KOPT-K1 (cell line): ENCODE measurements around the gene GHRH.

ENCODE experiments used
- H3K27ac ChIP-seq: fragments of 200-600 bp; sonication (generic); 2 replicates; pipeline ENCODE4 v1.5.1; 2016; ENCODE audit warnings: antibody characterized with exemption, mild to moderate bottlenecking, low read depth, low read length; ENCODE audit not compliant: poor library complexity, severe bottlenecking
- H3K36me3 ChIP-seq: fragments of 200-600 bp; sonication (generic); 2 replicates; pipeline ENCODE4 v1.5.1; 2017; ENCODE audit warnings: antibody characterized with exemption, mild to moderate bottlenecking, low read length, moderate library complexity; ENCODE audit not compliant: insufficient read depth
- H3K9me3 ChIP-seq: fragments of 200-600 bp; sonication (generic); 2 replicates; pipeline ENCODE4 v1.5.1; 2017; ENCODE audit warnings: antibody characterized with exemption, low read length, mild to moderate bottlenecking; ENCODE audit not compliant: insufficient read depth, poor library complexity, severe bottlenecking

The GHRH gene

GRCh38 chr20:37259031-37259430, 2.6 kb downstream of the GHRH start:
- no peak overlapping the region for H3K27ac ChIP-seq

GRCh38 chr20:37257988-37258387, 3.6 kb downstream of the GHRH start:
- Histone ChIP-seq H3K36me3 (no peaks in the 10 kb centered on the region), H3K27ac (no peak overlapping the region), H3K9me3 (no peaks in the 10 kb centered on the region)

More at GRCh38 chr20:37259031-37259430, 2.6 kb downstream of the GHRH start:
- Histone ChIP-seq H3K36me3 (no peaks in the 10 kb centered on the region), H3K9me3 (no peaks in the 10 kb centered on the region)

GRCh38 chr20:37257530-37257929, 4.1 kb downstream of the GHRH start:
- Histone ChIP-seq H3K27ac (no peak overlapping the region), H3K9me3 (no peaks in the 10 kb centered on the region), H3K36me3 (no peaks in the 10 kb centered on the region)

GRCh38 chr20:37256286-37256685, 5.3 kb downstream of the GHRH start:
- Histone ChIP-seq H3K36me3 (no peaks in the 10 kb centered on the region), H3K27ac (no peak overlapping the region), H3K9me3 (no peaks in the 10 kb centered on the region)

- Histone ChIP-seq H3K36me3 (no peaks in the 10 kb centered on the region), H3K27ac (no peak overlapping the region), H3K9me3 (no peaks in the 10 kb centered on the region)
These were observed 7.3 kb downstream of the GHRH start for GRCh38 chr20:37254114-37254878.

GRCh38 chr20:37253087-37253486, 8.5 kb downstream of the GHRH start:
- no peaks in the 10 kb centered on the region for H3K36me3 ChIP-seq
- H3K9me3 ChIP-seq, result no peaks in the 10 kb centered on the region
- no peak overlapping the region for H3K27ac ChIP-seq

GRCh38 chr20:37251825-37252477, 9.7 kb downstream of the GHRH start:
- Histone ChIP-seq H3K36me3 (no peaks in the 10 kb centered on the region), H3K9me3 (no peaks in the 10 kb centered on the region), H3K27ac (no peak overlapping the region)

- H3K27ac ChIP-seq, result no peak overlapping the region
- H3K36me3 ChIP-seq, result peaks cover 17% of the 10 kb centered on the region; the same call in 1 of the 2 replicates
These were observed 12.3 kb downstream of the GHRH start for GRCh38 chr20:37249304-37249703.

GRCh38 chr20:37247547-37247946, 14.1 kb downstream of the GHRH start:
- Histone ChIP-seq H3K9me3 (no peaks in the 10 kb centered on the region), H3K36me3 (peaks cover 34% of the 10 kb centered on the region), H3K27ac (no peak overlapping the region)

More at GRCh38 chr20:37249304-37249703, 12.3 kb downstream of the GHRH start:
- H3K9me3 ChIP-seq, result no peaks in the 10 kb centered on the region

GRCh38 chr20:37246736-37247135, 14.9 kb downstream of the GHRH start:
- no peaks in the 10 kb centered on the region for H3K9me3 ChIP-seq
- peaks cover 42% of the 10 kb centered on the region for H3K36me3 ChIP-seq
- no peak overlapping the region for H3K27ac ChIP-seq

GRCh38 chr20:37245216-37246150, 16.1 kb downstream of the GHRH start:
- Histone ChIP-seq H3K36me3 (peaks cover 55% of the 10 kb centered on the region), H3K9me3 (no peaks in the 10 kb centered on the region), H3K27ac (no peak overlapping the region)

- peaks cover 64% of the 10 kb centered on the region for H3K36me3 ChIP-seq
- H3K9me3 ChIP-seq, result no peaks in the 10 kb centered on the region
- H3K27ac ChIP-seq, result no peak overlapping the region
These were observed 17.0 kb downstream of the GHRH start for GRCh38 chr20:37244572-37244957.

GRCh38 chr20:37243937-37244571, 17.6 kb downstream of the GHRH start:
- no peak overlapping the region for H3K27ac ChIP-seq
- peaks cover 69% of the 10 kb centered on the region for H3K36me3 ChIP-seq
- H3K9me3 ChIP-seq, result no peaks in the 10 kb centered on the region

- H3K36me3 ChIP-seq, result peaks cover 76% of the 10 kb centered on the region
- no peaks in the 10 kb centered on the region for H3K9me3 ChIP-seq
- H3K27ac ChIP-seq, result no peak overlapping the region
These were observed 18.3 kb downstream of the GHRH start for GRCh38 chr20:37243076-37243936.
